Keratinocyte (primary cell): Measurements from ENCODE around the gene NRG2. TPM values are rescaled to one million over a fixed set of nuclear protein-coding genes. Genes with fewer than 3 reads are reported as not detected.

Source experiments
- DNase-seq: peaks from one replicate; pipeline ENCODE4 v3.0.0-alpha.2; 2011; ENCODE audit warnings: low read depth, missing footprints, low spot score
- FAIRE-seq: peaks from 2 replicates; lab custom pipeline; 2011; peaks lifted over from hg19 to GRCh38; lab: Jason Lieb, UNC
- H2AFZ ChIP-seq: 2 replicates; pipeline ENCODE4 v1.6.0; 2012; ENCODE audit warnings: low read length, control low read depth, inconsistent platforms; ENCODE audit not compliant: control insufficient read depth
- H3K27ac ChIP-seq: 2 replicates; pipeline ENCODE4 v1.5.1; 2011; ENCODE audit warnings: low read length; ENCODE audit not compliant: control insufficient read depth, insufficient read depth
- H3K27me3 ChIP-seq: 3 replicates; pipeline ENCODE4 v1.6.0; 2011; ENCODE audit warnings: low read length; ENCODE audit not compliant: control insufficient read depth, insufficient read depth; ENCODE audit errors: extremely low read depth
- H3K36me3 ChIP-seq, 2 experiments: 2 replicates in 1 of 2; 3 replicates in 1 of 2; pipeline ENCODE4 v1.5.1; 2011; ENCODE audit warnings: low read length in 2 of 2, mild to moderate bottlenecking in 1 of 2; ENCODE audit not compliant: control insufficient read depth in 2 of 2, insufficient read depth in 2 of 2; ENCODE audit errors: extremely low read depth in 1 of 2
- H3K4me1 ChIP-seq: 3 replicates; pipeline ENCODE4 v1.5.1; 2011; ENCODE audit warnings: low read length; ENCODE audit not compliant: control insufficient read depth, insufficient read depth; ENCODE audit errors: extremely low read depth
- H3K4me2 ChIP-seq: 3 replicates; pipeline ENCODE4 v1.6.0; 2011; ENCODE audit warnings: low read depth, low read length; ENCODE audit not compliant: control insufficient read depth, insufficient read depth; ENCODE audit errors: extremely low read depth
- H3K4me3 ChIP-seq, 3 experiments: fragments of 200-600 bp in 1 of 3; sonication (generic) in 1 of 3; 2 replicates in 2 of 3; 3 replicates in 1 of 3; pipeline ENCODE4 v1.5.1; 2011 to 2016; ENCODE audit warnings: low read length in 3 of 3, mild to moderate bottlenecking in 3 of 3, control low read depth in 2 of 3, inconsistent platforms in 1 of 3, low read depth in 1 of 3, mixed read lengths in 1 of 3, mixed run types in 1 of 3, moderate library complexity in 1 of 3; ENCODE audit not compliant: control insufficient read depth in 2 of 3, insufficient read depth in 2 of 3; ENCODE audit errors: extremely low read depth in 1 of 3
- H3K79me2 ChIP-seq: 2 replicates; pipeline ENCODE4 v1.6.0; 2012; ENCODE audit warnings: low read length; ENCODE audit not compliant: control insufficient read depth, insufficient read depth
- H3K9ac ChIP-seq: 3 replicates; pipeline ENCODE4 v1.6.0; 2011; ENCODE audit warnings: low read length; ENCODE audit not compliant: control insufficient read depth, insufficient read depth; ENCODE audit errors: extremely low read depth
- H3K9me1 ChIP-seq: 3 replicates; pipeline ENCODE4 v1.6.0; 2011; ENCODE audit warnings: low read length; ENCODE audit not compliant: control insufficient read depth, insufficient read depth; ENCODE audit errors: extremely low read depth
- H3K9me3 ChIP-seq: 2 replicates; pipeline ENCODE4 v1.5.1; 2012; ENCODE audit warnings: low read depth, low read length; ENCODE audit not compliant: control insufficient read depth
- H4K20me1 ChIP-seq: 3 replicates; pipeline ENCODE4 v1.6.0; 2011; ENCODE audit warnings: low read length; ENCODE audit not compliant: control insufficient read depth, insufficient read depth; ENCODE audit errors: extremely low read depth
- CTCF ChIP-seq, 3 experiments: IDR thresholded peaks in 1 of 3; conservative IDR thresholded peaks in 1 of 3; optimal IDR thresholded peaks in 1 of 3; 2 replicates in 2 of 3; 3 replicates in 1 of 3; pipeline versions ENCODE3 to v1.5.1; 2011; ENCODE audit warnings: low read length in 3 of 3, mild to moderate bottlenecking in 3 of 3, moderate library complexity in 2 of 3, control low read depth in 1 of 3, inconsistent platforms in 1 of 3; ENCODE audit not compliant: insufficient read depth in 2 of 3; ENCODE audit errors: extremely low read depth in 1 of 3
- EZH2 ChIP-seq: IDR thresholded peaks from one replicate; pipeline ENCODE4 v1.6.1; 2012; ENCODE audit warnings: inconsistent platforms, mild to moderate bottlenecking, low read length, moderate library complexity
- dilution Hi-C: fragments of 300-500 bp; cut with MboI; formaldehyde crosslinking; loops from one replicate; pipeline ENCODE4 v1.7.0; 2020; ENCODE audit warnings: low sequenced_read_pairs; ENCODE audit not compliant: extremely low pct_ligation_motif_present
- polyA plus RNA-seq, 5 experiments: library from polyadenylated mRNA; depleted of rRNA in 3 of 5; stranded (reverse) in 3 of 5; stranded (forward) in 1 of 5; unstranded in 1 of 5; fragments of >200 nt; gene quantifications; 1 replicate in 1 of 5; 2 replicates in 3 of 5; 3 replicates in 1 of 5; pipeline versions ENCODE4 v1.2.1 to v1.2.3, GENCODE V29; 2011 to 2012; ENCODE audit warnings: missing spikeins in 2 of 5, low read depth in 1 of 5, low replicate concordance in 1 of 5

NRG2 gene
- polyA plus RNA-seq, 1 donor (not counting 4 experiments of a cell fraction or from before 2014, with no cell fraction given), result 0.13 TPM

DNA sequence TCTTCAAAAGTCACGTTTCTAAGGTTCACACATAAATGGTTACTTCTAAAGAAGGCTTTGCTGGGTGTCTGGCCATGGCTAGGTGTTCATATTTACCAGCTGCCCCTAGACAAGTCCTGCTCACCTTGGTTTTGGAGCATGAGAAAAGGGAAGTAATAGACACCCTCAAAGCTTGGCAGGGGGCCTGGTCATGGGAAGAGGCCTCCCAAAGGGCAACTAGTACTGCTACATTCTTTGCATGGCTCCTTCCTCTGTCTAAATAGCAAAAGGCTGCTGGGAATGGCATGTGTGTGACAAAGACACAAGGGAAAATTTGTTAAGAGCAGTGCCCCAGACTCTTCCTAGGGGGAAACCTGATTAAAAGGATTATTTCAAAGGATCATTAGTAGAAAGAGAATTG, 93.4 kb downstream of the NRG2 start:
- Histone ChIP-seq H3K9me3 (no peaks in the 10 kb centered on the region), H3K4me3 (no peak overlapping the region), H3K27me3 (peaks cover 3% of the 10 kb centered on the region), H3K4me1 (no peaks in the 10 kb centered on the region), H3K9ac (no peak overlapping the region), H3K4me2 (no peak overlapping the region), H3K27ac (no peak overlapping the region), H4K20me1 (no peaks in the 10 kb centered on the region), H3K9me1 (no peaks in the 10 kb centered on the region), H3K36me3 (no peaks in the 10 kb centered on the region), H3K79me2 (no peaks in the 10 kb centered on the region), H2AFZ (no peak overlapping the region)
- DNase-seq (no peak), FAIRE-seq (no peak)
- dilution Hi-C loops, result loop anchor here (25.0 kb wide), 1 partner anchor 112 kb away; no protein-coding TSS in a partner anchor
- TF ChIP-seq EZH2 (no peak), CTCF (optimal IDR thresholded peaks at IDR 0.05 in 1 of 3, IDR thresholded peaks at IDR 0.05 in 1 of 3, conservative IDR thresholded peaks at IDR 0.05 in 1 of 3; ENCODE audit: extremely low read depth in 1 of 3, insufficient read depth in 2 of 3, low read length in 3 of 3) (no peak)

DNA sequence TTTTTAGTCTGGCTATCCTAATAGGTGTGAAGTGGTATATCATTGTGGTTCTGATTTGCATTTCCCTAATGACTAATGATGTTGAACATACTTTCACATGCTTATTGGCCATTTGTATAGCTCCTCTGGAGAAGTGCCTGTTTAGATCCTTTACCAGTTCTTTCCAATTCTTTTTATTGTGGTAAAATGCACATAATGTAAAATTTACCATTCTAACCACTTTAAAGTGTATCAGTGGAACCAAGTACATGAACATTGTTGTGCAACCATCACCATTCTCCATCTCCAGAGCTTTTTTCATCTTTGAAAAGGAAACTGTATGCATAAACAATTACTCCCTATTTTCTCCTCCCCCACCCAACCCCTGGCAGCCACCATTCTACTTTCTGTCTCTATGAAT, 95.4 kb downstream of the NRG2 start:
- Histone ChIP-seq H3K27ac (no peak overlapping the region), H3K36me3 (no peaks in the 10 kb centered on the region), H3K4me1 (no peaks in the 10 kb centered on the region), H3K9me3 (no peaks in the 10 kb centered on the region), H4K20me1 (no peaks in the 10 kb centered on the region), H3K4me3 (no peak overlapping the region), H3K9me1 (no peaks in the 10 kb centered on the region), H3K9ac (no peak overlapping the region), H3K4me2 (no peak overlapping the region), H3K79me2 (no peaks in the 10 kb centered on the region), H3K27me3 (peaks cover 3% of the 10 kb centered on the region), H2AFZ (no peak overlapping the region)
- DNase-seq (no peak), FAIRE-seq (no peak)
- TF ChIP-seq CTCF (optimal IDR thresholded peaks at IDR 0.05 in 1 of 3, IDR thresholded peaks at IDR 0.05 in 1 of 3, conservative IDR thresholded peaks at IDR 0.05 in 1 of 3; ENCODE audit: extremely low read depth in 1 of 3, insufficient read depth in 2 of 3, low read length in 3 of 3) (no peak), EZH2 (no peak)
- dilution Hi-C loops, result no loop called here
